GM23248 (cell line): ENCODE measurements around the gene FAM174B. TPM values are rescaled to one million over a fixed set of nuclear protein-coding genes. Genes with fewer than 3 reads are reported as not detected.

Source experiments
- DNase-seq: peaks from one replicate; pipeline ENCODE4 v3.0.0-alpha.2; 2015
- H2AFZ ChIP-seq: fragments of 200-600 bp; sonication (generic); 2 replicates; pipeline ENCODE4 v1.6.1; 2016; ENCODE audit warnings: antibody characterized with exemption
- H3F3A ChIP-seq: fragments of 200-600 bp; sonication (generic); 2 replicates; pipeline ENCODE4 v1.6.1; 2016; ENCODE audit warnings: mild to moderate bottlenecking, antibody characterized with exemption, mixed run types; ENCODE audit not compliant: insufficient read depth
- H3K27ac ChIP-seq: fragments of 200-600 bp; sonication (generic); 2 replicates; pipeline ENCODE4 v1.5.1; 2016; ENCODE audit warnings: mild to moderate bottlenecking
- H3K27me3 ChIP-seq: fragments of 200-600 bp; sonication (generic); replicated peaks from 2 replicates; pipeline ENCODE4 v1.6.1; 2016; ENCODE audit warnings: mild to moderate bottlenecking; ENCODE audit not compliant: insufficient read depth
- H3K36me3 ChIP-seq: fragments of 200-600 bp; sonication (generic); 2 replicates; pipeline ENCODE4 v1.6.1; 2016; ENCODE audit warnings: low read depth, mild to moderate bottlenecking
- H3K4me1 ChIP-seq: fragments of 200-600 bp; sonication (generic); 2 replicates; pipeline ENCODE4 v1.6.1; 2016; ENCODE audit warnings: mild to moderate bottlenecking; ENCODE audit not compliant: insufficient read depth
- H3K4me2 ChIP-seq: fragments of 200-600 bp; sonication (generic); one replicate; pipeline ENCODE4 v1.6.1; 2016; ENCODE audit warnings: mild to moderate bottlenecking; ENCODE audit not compliant: unreplicated experiment
- H3K4me3 ChIP-seq: fragments of 200-600 bp; sonication (generic); 2 replicates; pipeline ENCODE4 v1.5.1; 2016; ENCODE audit warnings: mild to moderate bottlenecking
- H3K79me2 ChIP-seq: fragments of 200-600 bp; sonication (generic); 2 replicates; pipeline ENCODE4 v1.6.1; 2016; ENCODE audit warnings: mild to moderate bottlenecking; ENCODE audit not compliant: insufficient read depth
- H3K9ac ChIP-seq: fragments of 200-600 bp; sonication (generic); 2 replicates; pipeline ENCODE4 v1.6.1; 2016; ENCODE audit warnings: mild to moderate bottlenecking
- H3K9me2 ChIP-seq: fragments of 200-600 bp; sonication (generic); 2 replicates; pipeline ENCODE4 v1.6.1; 2016; ENCODE audit warnings: mixed run types, mild to moderate bottlenecking, moderate library complexity; ENCODE audit not compliant: insufficient read depth
- H3K9me3 ChIP-seq: fragments of 200-600 bp; sonication (generic); one replicate; pipeline ENCODE4 v1.6.1; 2017; ENCODE audit warnings: low read depth
- H4K20me1 ChIP-seq: fragments of 200-600 bp; sonication (generic); 2 replicates; pipeline ENCODE4 v1.6.0; 2016; ENCODE audit not compliant: insufficient read depth
- EZH2 ChIP-seq: fragments of 200-600 bp; sonication (generic); IDR thresholded peaks from 2 replicates; pipeline ENCODE4 v1.6.1; 2018; ENCODE audit warnings: antibody characterized with exemption, mild to moderate bottlenecking; ENCODE audit not compliant: insufficient read depth, poor library complexity, severe bottlenecking
- EZH2phosphoT487 ChIP-seq: fragments of 200-600 bp; sonication (generic); IDR thresholded peaks from 2 replicates; pipeline ENCODE4 v1.6.1; 2018; ENCODE audit warnings: antibody characterized with exemption, moderate library complexity, mild to moderate bottlenecking, low read depth; ENCODE audit not compliant: insufficient read depth
- WGBS, 2 experiments: methylation state at CpG; one replicate each; pipeline ENCODE4 v1.1.6; 2015 to 2017; ENCODE audit warnings: low lambda C conversion rate in 2 of 2, low coverage in 1 of 2; ENCODE audit errors: missing lambda C conversion rate in 2 of 2; 5-methylcytosine and 5-hydroxymethylcytosine counted together
- in situ Hi-C: fragments of 300-500 bp; cut with MboI; formaldehyde crosslinking; loops from 2 replicates; pipeline ENCODE4 v1.15.0; 2020
- polyA plus RNA-seq: library from polyadenylated mRNA; unstranded; fragments of >200 nt; fragmentation: Nextera tagmentation; extraction: Ambion mirVana; gene quantifications from 2 replicates; pipeline ENCODE4 v1.2.1, GENCODE V29; 2016
- total RNA-seq: library from RNA; depleted of rRNA; stranded (reverse); fragments of >200 nt; shearing (Covaris generic); gene quantifications from 2 replicates; pipeline ENCODE4 v1.2.3, GENCODE V29; 2014

The FAM174B gene
- total and polyA plus RNA-seq, 2 experiments from 2014 or later, result 1.8 to 4.4 TPM

DNA sequence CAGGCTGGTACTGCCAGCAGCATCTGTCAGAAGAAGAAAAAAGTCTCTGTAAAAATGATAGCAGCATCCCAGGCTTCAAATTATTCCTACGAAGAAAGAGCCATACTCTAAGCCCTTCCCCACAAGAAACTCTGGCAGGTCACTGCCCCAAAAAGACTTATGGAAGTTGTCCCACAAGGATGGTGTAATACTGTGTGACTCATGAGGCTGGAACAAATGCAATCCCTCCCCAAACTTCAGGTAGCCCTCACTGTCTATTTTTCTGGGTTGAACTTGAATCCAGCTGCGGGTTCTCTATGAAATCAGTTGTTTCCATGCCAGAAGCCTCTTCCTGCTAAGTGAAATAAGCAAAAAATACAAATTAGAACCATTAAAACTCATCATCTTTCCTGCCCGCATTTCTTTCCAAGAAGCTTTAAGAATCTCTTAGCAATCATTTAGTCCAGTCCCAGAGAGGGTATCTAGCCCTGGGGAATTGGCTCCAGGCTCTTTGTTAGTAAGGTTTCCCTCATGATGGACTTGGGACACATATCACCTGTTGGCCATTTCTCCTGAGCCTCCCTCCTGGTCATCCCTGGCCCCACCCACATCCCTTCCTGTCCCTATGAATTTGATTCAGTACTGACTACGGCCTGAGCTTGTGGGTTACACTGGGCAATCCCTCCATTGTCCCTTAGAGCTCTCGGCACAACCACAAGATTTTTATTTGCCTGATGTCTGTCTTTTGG lies 51.7 kb downstream of the FAM174B start:
- TF ChIP-seq EZH2 (no peak), EZH2phosphoT487 (no peak)
- no peak overlapping the region for H3K4me2 ChIP-seq
- H3K9ac ChIP-seq, result no peak overlapping the region
- H3K79me2 ChIP-seq, result no peaks in the 10 kb centered on the region
- H3K4me3 ChIP-seq, result no peak overlapping the region
- no peak overlapping the region for H2AFZ ChIP-seq
- no peaks in the 10 kb centered on the region for H3F3A ChIP-seq
- no peaks in the 10 kb centered on the region for H3K9me3 ChIP-seq
- H3K27me3 ChIP-seq, result no peaks in the 10 kb centered on the region
- DNase-seq, result peak; percentile 28
- no peaks in the 10 kb centered on the region for H3K4me1 ChIP-seq
- 19 to 27% methylated on average over 5 of the region's 5 CpGs for WGBS, 2 experiments
- no peaks in the 10 kb centered on the region for H3K36me3 ChIP-seq
- H4K20me1 ChIP-seq, result no peaks in the 10 kb centered on the region
- in situ Hi-C loops, result no loop called here
- H3K27ac ChIP-seq, result no peak overlapping the region
- H3K9me2 ChIP-seq, result no peaks in the 10 kb centered on the region

- Histone ChIP-seq H3K4me3 (no peak overlapping the region), H3K9me2 (no peaks in the 10 kb centered on the region), H3K9me3 (no peaks in the 10 kb centered on the region), H3K27me3 (no peaks in the 10 kb centered on the region), H3K79me2 (no peaks in the 10 kb centered on the region), H3F3A (no peaks in the 10 kb centered on the region), H2AFZ (no peak overlapping the region), H3K36me3 (no peaks in the 10 kb centered on the region), H3K4me1 (no peaks in the 10 kb centered on the region), H3K4me2 (no peak overlapping the region), H3K9ac (no peak overlapping the region), H3K27ac (no peak overlapping the region), H4K20me1 (no peaks in the 10 kb centered on the region)
- DNase-seq, result no peak
- TF ChIP-seq EZH2phosphoT487, result no peak
- no peak for TF ChIP-seq EZH2
- 85 to 87% methylated on average over 5 of the region's 5 CpGs for WGBS, 2 experiments
- in situ Hi-C loops, result no loop called here
Measured at GRCh38 chr15:92603278-92603677, 52.3 kb downstream of the FAM174B start.

DNA sequence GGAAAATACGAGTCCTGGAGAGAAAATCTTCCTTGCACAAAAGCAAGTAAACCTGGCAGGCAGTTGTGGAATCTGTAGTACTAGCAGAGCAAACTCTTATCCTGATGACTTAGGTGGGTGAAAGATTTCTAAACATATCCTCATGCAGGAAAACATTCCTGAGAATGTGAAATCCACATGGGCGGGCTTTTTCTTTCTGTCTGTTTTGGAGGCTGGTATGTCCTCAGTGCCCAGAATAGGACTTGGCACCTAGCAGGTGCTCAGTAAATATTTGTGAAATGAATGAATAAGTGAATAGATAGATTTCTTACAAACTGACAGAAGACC lies 53.3 kb downstream of the FAM174B start:
- Histone ChIP-seq H3K27ac (no peak overlapping the region), H3K9me2 (no peaks in the 10 kb centered on the region), H3K4me1 (no peaks in the 10 kb centered on the region), H4K20me1 (no peaks in the 10 kb centered on the region), H3K36me3 (no peaks in the 10 kb centered on the region), H3F3A (no peaks in the 10 kb centered on the region), H3K9ac (no peak overlapping the region), H3K9me3 (no peaks in the 10 kb centered on the region), H3K4me3 (no peak overlapping the region), H3K4me2 (no peak overlapping the region), H3K27me3 (no peaks in the 10 kb centered on the region), H2AFZ (no peak overlapping the region), H3K79me2 (no peaks in the 10 kb centered on the region)
- in situ Hi-C loops, result no loop called here
- 57 to 60% methylated on average over 2 of the region's 2 CpGs for WGBS, 2 experiments
- DNase-seq, result no peak
- TF ChIP-seq EZH2, result no peak
- TF ChIP-seq EZH2phosphoT487, result no peak

GRCh38 chr15:92601592-92602266 lies 53.8 kb downstream of the FAM174B start:
- no peaks in the 10 kb centered on the region for H3K36me3 ChIP-seq
- H3K79me2 ChIP-seq, result no peaks in the 10 kb centered on the region
- no peak overlapping the region for H3K4me3 ChIP-seq
- no peaks in the 10 kb centered on the region for H3K4me1 ChIP-seq
- H3K9ac ChIP-seq, result no peak overlapping the region
- in situ Hi-C loops, result no loop called here
- 44 to 45% methylated on average over 3 of the region's 3 CpGs for WGBS, 2 experiments
- no peaks in the 10 kb centered on the region for H3K9me3 ChIP-seq
- no peak for DNase-seq
- H3K27me3 ChIP-seq, result no peaks in the 10 kb centered on the region
- no peaks in the 10 kb centered on the region for H3K9me2 ChIP-seq
- no peaks in the 10 kb centered on the region for H3F3A ChIP-seq
- TF ChIP-seq EZH2phosphoT487 (no peak), EZH2 (no peak)
- no peak overlapping the region for H3K4me2 ChIP-seq
- H2AFZ ChIP-seq, result no peak overlapping the region
- H4K20me1 ChIP-seq, result no peaks in the 10 kb centered on the region
- H3K27ac ChIP-seq, result no peak overlapping the region
